Measurements from ENCODE around the gene SEC14L1.
"Not testable (repeated sequence)": the region's sequence is repeated elsewhere in the genome, so short reads cannot be mapped to it uniquely, and the experiment has no call there.

Gene SEC14L1

GRCh38 chr17:77131904-77132303 is 8.9 kb upstream of the SEC14L1 start:
- no peak overlapping the region for H3K27ac ChIP-seq (ENCODE audit: low read length)
- no peak overlapping the region for H3K4me3 ChIP-seq (ENCODE audit: low read depth in 1 of 2, low read length in 2 of 2)
- no peaks in the 10 kb centered on the region for H3K9me3 ChIP-seq (ENCODE audit: control insufficient read depth in 1 of 2, low read length in 2 of 2)
- H3K27me3 ChIP-seq (ENCODE audit: low read depth, low read length): no peaks in the 10 kb centered on the region
- H3K4me1 ChIP-seq (ENCODE audit: control insufficient read depth in 1 of 2, insufficient read depth in 2 of 2, low read length in 2 of 2): peaks cover 0 to 6% of the 10 kb centered on the region in 2 donors
- H3K36me3 ChIP-seq (ENCODE audit: control insufficient read depth in 1 of 2, insufficient read depth in 2 of 2, low read length in 2 of 2): no peaks in the 10 kb centered on the region

GRCh38 chr17:77132411-77133086 is 8.2 kb upstream of the SEC14L1 start:
- no peak overlapping the region for H3K4me3 ChIP-seq (ENCODE audit: low read depth in 1 of 2, low read length in 2 of 2)
- H3K27me3 ChIP-seq (ENCODE audit: low read depth, low read length): no peaks in the 10 kb centered on the region
- H3K9me3 ChIP-seq (ENCODE audit: control insufficient read depth in 1 of 2, low read length in 2 of 2): no peaks in the 10 kb centered on the region
- no peaks in the 10 kb centered on the region for H3K36me3 ChIP-seq (ENCODE audit: control insufficient read depth in 1 of 2, insufficient read depth in 2 of 2, low read length in 2 of 2)
- peaks cover 0 to 6% of the 10 kb centered on the region in 2 donors for H3K4me1 ChIP-seq (ENCODE audit: control insufficient read depth in 1 of 2, insufficient read depth in 2 of 2, low read length in 2 of 2)
- no peak overlapping the region for H3K27ac ChIP-seq (ENCODE audit: low read length)

GRCh38 chr17:77133087-77133638 is 7.6 kb upstream of the SEC14L1 start:
- H3K27ac ChIP-seq (ENCODE audit: low read length): no peak overlapping the region
- peaks cover 0 to 6% of the 10 kb centered on the region in 2 donors for H3K4me1 ChIP-seq (ENCODE audit: control insufficient read depth in 1 of 2, insufficient read depth in 2 of 2, low read length in 2 of 2)

GRCh38 chr17:77136420-77136767 is 4.4 kb upstream of the SEC14L1 start:
- no peak overlapping the region for H3K4me3 ChIP-seq (ENCODE audit: low read depth in 1 of 2, low read length in 2 of 2)
- peaks cover 0 to 5% of the 10 kb centered on the region in 2 donors for H3K36me3 ChIP-seq (ENCODE audit: control insufficient read depth in 1 of 2, insufficient read depth in 2 of 2, low read length in 2 of 2)
- no peaks in the 10 kb centered on the region for H3K27me3 ChIP-seq (ENCODE audit: low read depth, low read length)
- H3K4me1 ChIP-seq (ENCODE audit: control insufficient read depth in 1 of 2, insufficient read depth in 2 of 2, low read length in 2 of 2): peaks cover 4 to 6% of the 10 kb centered on the region in 2 donors
- H3K9me3 ChIP-seq (ENCODE audit: control insufficient read depth in 1 of 2, low read length in 2 of 2): no peaks in the 10 kb centered on the region
- H3K27ac ChIP-seq (ENCODE audit: low read length): no peak overlapping the region

More at GRCh38 chr17:77133087-77133638, 7.6 kb upstream of the SEC14L1 start:
- H3K4me3 ChIP-seq (ENCODE audit: low read depth in 1 of 2, low read length in 2 of 2): no peak overlapping the region
- H3K9me3 ChIP-seq (ENCODE audit: control insufficient read depth in 1 of 2, low read length in 2 of 2): no peaks in the 10 kb centered on the region
- H3K36me3 ChIP-seq (ENCODE audit: control insufficient read depth in 1 of 2, insufficient read depth in 2 of 2, low read length in 2 of 2): no peaks in the 10 kb centered on the region
- no peaks in the 10 kb centered on the region for H3K27me3 ChIP-seq (ENCODE audit: low read depth, low read length)

- Histone ChIP-seq H3K9me3 (ENCODE audit: control insufficient read depth in 1 of 2, low read length in 2 of 2) (no peaks in the 10 kb centered on the region), H3K36me3 (ENCODE audit: control insufficient read depth in 1 of 2, insufficient read depth in 2 of 2, low read length in 2 of 2) (peaks cover 0 to 5% of the 10 kb centered on the region in 2 donors), H3K4me1 (ENCODE audit: control insufficient read depth in 1 of 2, insufficient read depth in 2 of 2, low read length in 2 of 2) (peaks cover 4 to 5% of the 10 kb centered on the region in 2 donors), H3K27ac (ENCODE audit: low read length) (no peak overlapping the region), H3K4me3 (ENCODE audit: low read depth in 1 of 2, low read length in 2 of 2) (no peak overlapping the region), H3K27me3 (ENCODE audit: low read depth, low read length) (no peaks in the 10 kb centered on the region)
Observed at GRCh38 chr17:77137111-77137510, 3.7 kb upstream of the SEC14L1 start.

GRCh38 chr17:77137886-77138285 is 2.9 kb upstream of the SEC14L1 start:
- not testable (repeated sequence) for H3K27ac ChIP-seq (ENCODE audit: low read length); H3K27me3 ChIP-seq (ENCODE audit: low read depth, low read length); H3K9me3 ChIP-seq (ENCODE audit: control insufficient read depth in 1 of 2, low read length in 2 of 2); H3K36me3 ChIP-seq (ENCODE audit: control insufficient read depth in 1 of 2, insufficient read depth in 2 of 2, low read length in 2 of 2); H3K4me3 ChIP-seq (ENCODE audit: low read depth in 1 of 2, low read length in 2 of 2); H3K4me1 ChIP-seq (ENCODE audit: control insufficient read depth in 1 of 2, insufficient read depth in 2 of 2, low read length in 2 of 2)

GRCh38 chr17:77140166-77140877 is 447 bp upstream of the SEC14L1 start:
- peaks cover 7 to 13% of the 10 kb centered on the region in 2 donors for H3K36me3 ChIP-seq (ENCODE audit: control insufficient read depth in 1 of 2, insufficient read depth in 2 of 2, low read length in 2 of 2)
- peak overlapping the region; percentile 93 for H3K27ac ChIP-seq (ENCODE audit: low read length)
- H3K4me1 ChIP-seq (ENCODE audit: control insufficient read depth in 1 of 2, insufficient read depth in 2 of 2, low read length in 2 of 2): peaks cover 4 to 11% of the 10 kb centered on the region in 2 donors
- peak overlapping the region; percentile 57 to 59 for H3K4me3 ChIP-seq (ENCODE audit: low read depth in 1 of 2, low read length in 2 of 2)
- H3K27me3 ChIP-seq (ENCODE audit: low read depth, low read length): no peaks in the 10 kb centered on the region
- H3K9me3 ChIP-seq (ENCODE audit: control insufficient read depth in 1 of 2, low read length in 2 of 2): no peaks in the 10 kb centered on the region

- Histone ChIP-seq H3K9me3 (ENCODE audit: control insufficient read depth in 1 of 2, low read length in 2 of 2) (no peaks in the 10 kb centered on the region), H3K36me3 (ENCODE audit: control insufficient read depth in 1 of 2, insufficient read depth in 2 of 2, low read length in 2 of 2) (peaks cover 7 to 13% of the 10 kb centered on the region in 2 donors), H3K27me3 (ENCODE audit: low read depth, low read length) (no peaks in the 10 kb centered on the region), H3K27ac (ENCODE audit: low read length) (peak overlapping the region; percentile 18), H3K4me1 (ENCODE audit: control insufficient read depth in 1 of 2, insufficient read depth in 2 of 2, low read length in 2 of 2) (peaks cover 11 to 20% of the 10 kb centered on the region in 2 donors), H3K4me3 (ENCODE audit: low read depth in 1 of 2, low read length in 2 of 2) (peak overlapping the region; percentile 75 to 78)
Observed at GRCh38 chr17:77141846-77142449, 1.2 kb downstream of the SEC14L1 start.

GRCh38 chr17:77142689-77143088 is 1.9 kb downstream of the SEC14L1 start:
- Histone ChIP-seq H3K4me3 (ENCODE audit: low read depth in 1 of 2, low read length in 2 of 2) (peak overlapping the region; percentile 3 to 78), H3K27ac (ENCODE audit: low read length) (peak overlapping the region; percentile 18), H3K4me1 (ENCODE audit: control insufficient read depth in 1 of 2, insufficient read depth in 2 of 2, low read length in 2 of 2) (peaks cover 11 to 20% of the 10 kb centered on the region in 2 donors), H3K36me3 (ENCODE audit: control insufficient read depth in 1 of 2, insufficient read depth in 2 of 2, low read length in 2 of 2) (peaks cover 7 to 18% of the 10 kb centered on the region in 2 donors), H3K27me3 (ENCODE audit: low read depth, low read length) (no peaks in the 10 kb centered on the region), H3K9me3 (ENCODE audit: control insufficient read depth in 1 of 2, low read length in 2 of 2) (no peaks in the 10 kb centered on the region)

GRCh38 chr17:77143306-77143705 is 2.5 kb downstream of the SEC14L1 start:
- peaks cover 10 to 22% of the 10 kb centered on the region in 2 donors for H3K36me3 ChIP-seq (ENCODE audit: control insufficient read depth in 1 of 2, insufficient read depth in 2 of 2, low read length in 2 of 2)
- H3K9me3 ChIP-seq (ENCODE audit: control insufficient read depth in 1 of 2, low read length in 2 of 2): no peaks in the 10 kb centered on the region
- H3K27me3 ChIP-seq (ENCODE audit: low read depth, low read length): no peaks in the 10 kb centered on the region
- H3K27ac ChIP-seq (ENCODE audit: low read length): peak overlapping the region; percentile 18
- peaks cover 11 to 23% of the 10 kb centered on the region in 2 donors for H3K4me1 ChIP-seq (ENCODE audit: control insufficient read depth in 1 of 2, insufficient read depth in 2 of 2, low read length in 2 of 2)
- H3K4me3 ChIP-seq (ENCODE audit: low read depth in 1 of 2, low read length in 2 of 2): peak overlapping the region; percentile 3 to 78

- no peaks in the 10 kb centered on the region for H3K27me3 ChIP-seq (ENCODE audit: low read depth, low read length)
- no peaks in the 10 kb centered on the region for H3K9me3 ChIP-seq (ENCODE audit: control insufficient read depth in 1 of 2, low read length in 2 of 2)
- H3K4me3 ChIP-seq (ENCODE audit: low read depth in 1 of 2, low read length in 2 of 2): peak overlapping the region in 1 of 2 donors; percentile 14
- H3K4me1 ChIP-seq (ENCODE audit: control insufficient read depth in 1 of 2, insufficient read depth in 2 of 2, low read length in 2 of 2): peaks cover 11 to 30% of the 10 kb centered on the region in 2 donors
- H3K36me3 ChIP-seq (ENCODE audit: control insufficient read depth in 1 of 2, insufficient read depth in 2 of 2, low read length in 2 of 2): peaks cover 11 to 27% of the 10 kb centered on the region in 2 donors
- H3K27ac ChIP-seq (ENCODE audit: low read length): no peak overlapping the region
Observed at GRCh38 chr17:77144227-77144626, 3.5 kb downstream of the SEC14L1 start.

Measured in muscle layer of duodenum (tissue), 2 donors.